Effector CD8-positive, alpha-beta T cell (primary cell): ENCODE data around the gene RAPGEF3.

Experiments
- DNase-seq: peaks from one replicate; lab custom pipeline; 2025; lab: John Stamatoyannopoulos, UW

RAPGEF3 gene

GRCh38 chr12:47777151-47777550 lies 18.5 kb upstream of the RAPGEF3 start:
- no peak for DNase-seq

- DNase-seq, result no peak
Observed at GRCh38 chr12:47776471-47777143, 17.9 kb upstream of the RAPGEF3 start.

GRCh38 chr12:47775100-47775911 lies 16.6 kb upstream of the RAPGEF3 start:
- DNase-seq, result no peak

GRCh38 chr12:47774663-47775062 lies 16.0 kb upstream of the RAPGEF3 start:
- DNase-seq, result no peak

- no peak for DNase-seq
Observed at GRCh38 chr12:47773858-47774580, 15.3 kb upstream of the RAPGEF3 start.

- DNase-seq, result peak; percentile 53
Observed at GRCh38 chr12:47773062-47773857, 14.6 kb upstream of the RAPGEF3 start, which contains the start of gene SLC48A1. SLC48A1 (plus strand) TSS chr12:47773238; CDS start chr12:47773305, 67 bp downstream.

GRCh38 chr12:47772738-47773061 lies 14.0 kb upstream of the RAPGEF3 start:
- no peak for DNase-seq

- no peak for DNase-seq
Observed at GRCh38 chr12:47772094-47772660, 13.5 kb upstream of the RAPGEF3 start.

- DNase-seq, result no peak
Observed at GRCh38 chr12:47771304-47771703, 12.6 kb upstream of the RAPGEF3 start.

GRCh38 chr12:47770086-47770726 lies 11.5 kb upstream of the RAPGEF3 start:
- no peak for DNase-seq

- DNase-seq, result no peak
Observed at GRCh38 chr12:47769234-47770085, 10.8 kb upstream of the RAPGEF3 start.

- DNase-seq, result no peak
Observed at GRCh38 chr12:47768323-47768811, 9.7 kb upstream of the RAPGEF3 start.

GRCh38 chr12:47767216-47767724 lies 8.6 kb upstream of the RAPGEF3 start:
- DNase-seq, result peak; percentile 43

GRCh38 chr12:47766502-47767215 lies 8.0 kb upstream of the RAPGEF3 start:
- no peak for DNase-seq

GRCh38 chr12:47763481-47764346 lies 5.0 kb upstream of the RAPGEF3 start:
- DNase-seq, result no peak

- no peak for DNase-seq
Observed at GRCh38 chr12:47762850-47763465, 4.3 kb upstream of the RAPGEF3 start.

GRCh38 chr12:47758584-47758833 lies 171 bp downstream of the RAPGEF3 start:
- DNase-seq, result no peak
